SKM-1 treated with dmso at 0.1 percent for 144 hours (cell line): Measurements from ENCODE around the gene ATF7.

Experiments used
- DNase-seq: peaks from one replicate; lab custom pipeline; 2025; ENCODE audit not compliant: unreplicated experiment; lab: John Stamatoyannopoulos, UW

The ATF7 gene

DNA sequence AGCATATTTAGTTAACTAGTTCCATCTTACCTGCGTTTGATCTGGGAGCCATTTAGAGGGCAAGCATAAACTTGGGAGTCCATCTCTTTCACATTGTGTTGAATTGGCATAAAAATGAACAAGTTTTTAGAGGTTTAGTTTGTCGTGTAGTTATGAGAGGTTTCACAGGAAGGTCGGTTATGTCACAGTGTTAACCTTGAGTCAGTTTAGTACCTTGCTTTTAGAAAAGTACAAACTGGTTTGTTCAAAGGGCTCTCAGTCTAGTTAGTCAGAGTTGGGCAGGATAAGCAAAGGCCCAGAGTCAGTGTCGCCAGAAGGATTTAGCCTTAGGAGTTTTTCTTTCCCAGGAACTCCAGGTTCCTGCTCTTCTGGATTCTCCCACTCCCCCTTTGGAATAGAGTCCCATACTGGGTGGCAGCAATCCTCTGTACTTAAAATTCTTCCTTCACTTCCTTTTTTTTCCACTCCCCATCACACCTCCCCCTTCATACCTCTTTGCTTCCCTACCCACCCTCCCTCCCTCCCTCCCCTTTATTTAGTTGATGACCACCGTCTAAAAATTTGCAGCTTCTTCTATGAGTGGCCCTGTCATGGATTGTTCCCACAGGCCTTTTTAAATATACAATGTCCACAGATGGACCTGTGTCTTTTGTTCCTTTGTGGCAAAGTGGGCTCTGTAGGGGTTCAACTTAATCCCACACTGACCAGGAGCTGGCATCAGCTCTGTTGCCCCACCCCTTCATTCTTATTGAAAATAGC is 162.2 kb downstream of the ATF7 start:
- no peak for DNase-seq

DNA sequence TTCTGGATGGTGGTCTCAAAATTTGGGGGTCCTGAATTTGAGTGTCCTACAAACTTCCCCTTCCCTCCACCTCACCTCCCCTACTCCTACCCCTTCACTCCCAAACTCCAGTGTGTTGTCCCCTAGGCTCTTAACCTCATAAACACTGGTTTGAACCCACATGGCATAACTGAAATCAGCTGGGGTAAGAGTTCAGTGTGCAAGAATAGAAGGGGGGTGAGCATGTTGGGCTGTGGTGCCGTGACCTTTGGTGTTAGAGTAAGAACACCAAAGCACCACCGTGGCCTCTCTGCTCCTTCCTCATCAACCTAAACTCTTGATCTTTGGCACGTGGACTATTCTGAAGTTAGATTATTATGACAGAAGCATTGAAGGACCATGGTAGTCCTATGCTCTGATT is 163.2 kb downstream of the ATF7 start:
- DNase-seq: no peak

GRCh38 chr12:53461591-53461990 is 164.6 kb downstream of the ATF7 start:
- DNase-seq: no peak

DNA sequence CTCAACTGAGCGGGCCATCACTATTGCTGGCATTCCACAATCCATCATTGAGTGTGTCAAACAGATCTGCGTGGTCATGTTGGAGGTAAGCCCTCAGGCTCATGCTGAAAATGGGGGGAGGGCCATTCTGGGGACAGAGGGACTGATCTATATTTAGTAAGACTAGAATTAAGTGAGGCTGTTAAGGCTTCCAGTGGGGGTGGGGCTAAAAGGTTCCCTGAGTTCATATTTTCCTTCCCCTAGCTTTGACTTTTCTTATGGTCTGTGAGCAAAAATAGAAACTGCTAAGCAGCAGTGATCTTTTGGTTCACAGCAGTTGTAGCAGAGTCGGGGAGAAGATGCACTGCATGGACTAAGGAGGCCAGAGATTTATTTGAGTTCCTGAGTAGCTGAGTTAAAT is 165.1 kb downstream of the ATF7 start:
- no peak for DNase-seq

DNA sequence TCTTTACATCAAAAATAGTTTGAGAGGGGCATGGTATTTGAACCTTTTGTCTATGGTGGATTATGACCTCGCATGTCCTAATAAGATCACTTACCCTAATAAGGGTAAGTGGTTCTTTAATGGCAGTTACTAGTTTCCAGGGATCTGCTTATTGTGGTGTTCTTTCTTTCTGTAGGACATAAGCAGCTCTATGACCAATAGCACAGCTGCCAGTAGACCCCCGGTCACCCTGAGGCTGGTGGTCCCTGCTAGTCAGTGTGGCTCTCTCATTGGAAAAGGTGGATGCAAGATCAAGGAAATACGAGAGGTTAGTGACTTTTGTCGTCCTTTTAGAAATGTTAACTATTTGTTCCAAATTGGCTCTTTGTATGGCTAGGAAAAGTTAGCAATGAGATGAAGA is 167.1 kb downstream of the ATF7 start:
- no peak for DNase-seq
